Iris pigment epithelial cell (primary cell): Measurements from ENCODE around the gene CYSTM1.

ENCODE experiments used
- DNase-seq: peaks from one replicate; pipeline ENCODE4 v3.0.0-alpha.2; 2011; ENCODE audit warnings: low read depth

CYSTM1 gene

GRCh38 chr5:140258016-140258415 is 83.0 kb downstream of the CYSTM1 start:
- peak; percentile 21 for DNase-seq

DNA sequence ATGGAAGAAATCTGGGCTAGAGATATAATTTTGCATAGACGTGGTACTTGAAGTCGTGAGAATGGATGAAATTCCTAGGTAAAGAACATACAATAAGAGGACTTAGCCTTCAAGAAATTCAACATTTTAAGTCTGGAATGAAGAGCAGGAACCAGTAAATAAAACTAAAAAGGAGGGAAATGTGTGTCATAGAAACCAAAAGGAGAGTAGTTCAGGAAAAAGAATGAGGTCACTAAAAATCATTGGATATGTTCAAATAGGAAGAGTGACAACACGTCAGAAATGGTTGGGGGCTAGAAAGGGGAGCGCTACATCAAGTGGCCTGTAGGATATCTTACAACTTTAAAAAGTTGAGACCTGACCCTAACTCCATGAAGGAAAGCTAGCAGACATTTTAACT is 83.9 kb downstream of the CYSTM1 start:
- no peak for DNase-seq

- no peak for DNase-seq
Observed at GRCh38 chr5:140259500-140259899, 84.5 kb downstream of the CYSTM1 start.

GRCh38 chr5:140260089-140260656 is 85.2 kb downstream of the CYSTM1 start:
- DNase-seq = no peak

- peak; percentile 95 for DNase-seq
Observed at GRCh38 chr5:140261403-140262171, 86.6 kb downstream of the CYSTM1 start.

DNA sequence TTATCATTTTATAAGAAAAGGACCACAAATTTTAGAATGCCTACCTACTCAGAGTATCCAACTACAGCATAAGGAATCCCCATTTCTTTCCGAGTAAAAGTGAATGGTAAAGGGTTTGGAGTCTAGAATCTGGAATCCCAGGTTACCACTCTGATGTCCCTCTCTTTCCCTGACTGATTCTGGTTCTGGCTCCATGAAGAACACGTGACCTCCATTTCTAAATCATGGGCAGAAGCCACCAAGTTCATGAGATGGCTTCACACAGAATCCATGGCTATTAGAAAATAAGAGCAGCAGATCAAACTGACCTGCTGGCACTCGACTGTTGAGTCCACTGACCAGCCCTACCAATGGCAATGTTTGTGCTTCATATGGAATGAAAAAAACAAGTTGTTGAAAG is 87.2 kb downstream of the CYSTM1 start:
- DNase-seq = no peak

DNA sequence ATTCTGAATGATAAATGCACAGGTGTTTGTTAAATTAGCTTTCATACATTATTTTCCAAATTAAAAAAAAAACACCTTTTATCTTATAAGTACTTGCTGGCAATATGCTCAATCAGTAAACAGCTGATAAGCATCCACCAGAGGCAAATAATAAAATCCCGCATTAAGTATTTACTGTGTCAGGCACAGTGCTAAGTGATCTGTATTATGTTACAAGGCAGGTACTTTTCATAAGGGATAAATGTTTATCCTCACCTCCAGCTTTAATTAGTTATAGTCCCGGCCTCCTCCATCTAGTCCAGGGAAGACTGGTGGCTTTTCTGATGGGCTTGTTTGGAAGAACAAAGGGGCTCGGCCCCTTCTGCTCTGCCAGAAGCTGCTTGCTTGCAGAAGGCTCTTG is 87.9 kb downstream of the CYSTM1 start:
- DNase-seq = no peak

GRCh38 chr5:140265845-140266244 is 90.9 kb downstream of the CYSTM1 start:
- DNase-seq = no peak

DNA sequence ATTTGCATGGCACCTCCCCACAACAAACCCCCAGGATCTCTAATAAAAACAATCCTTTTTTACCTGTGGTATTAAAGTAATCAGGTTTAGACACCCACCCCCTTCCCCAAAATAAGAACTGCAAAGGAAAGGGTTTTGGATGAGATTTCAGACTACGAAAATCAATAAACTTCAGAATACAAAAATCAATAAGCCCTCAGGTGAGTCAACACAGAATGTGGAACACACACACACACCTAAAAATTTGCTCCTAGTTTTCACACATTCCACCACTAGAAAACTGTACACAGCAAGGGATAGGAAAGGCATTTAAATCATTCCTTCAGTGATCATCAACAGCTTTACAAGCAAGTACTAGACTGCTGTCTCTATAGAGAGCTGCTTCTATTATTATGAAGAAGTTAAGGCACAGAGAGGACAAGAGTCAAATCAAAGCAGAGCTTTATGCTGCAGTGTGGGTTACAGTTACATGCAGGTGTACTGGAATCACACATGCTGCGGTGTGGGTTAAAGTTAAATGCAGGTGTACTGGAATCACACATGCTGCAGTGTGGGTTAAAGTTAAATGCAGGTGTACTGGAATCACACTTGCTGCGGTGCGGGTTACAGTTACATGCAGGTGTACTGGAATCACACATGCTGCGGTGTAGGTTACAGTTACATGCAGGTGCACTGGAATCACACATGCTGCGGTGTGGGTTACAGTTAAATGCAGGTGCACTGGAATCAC is 91.6 kb downstream of the CYSTM1 start:
- no peak for DNase-seq

- no peak for DNase-seq
Observed at GRCh38 chr5:140267201-140267540, 92.2 kb downstream of the CYSTM1 start.

- peak; percentile 23 for DNase-seq
Observed at GRCh38 chr5:140267559-140268018, 92.6 kb downstream of the CYSTM1 start.

DNA sequence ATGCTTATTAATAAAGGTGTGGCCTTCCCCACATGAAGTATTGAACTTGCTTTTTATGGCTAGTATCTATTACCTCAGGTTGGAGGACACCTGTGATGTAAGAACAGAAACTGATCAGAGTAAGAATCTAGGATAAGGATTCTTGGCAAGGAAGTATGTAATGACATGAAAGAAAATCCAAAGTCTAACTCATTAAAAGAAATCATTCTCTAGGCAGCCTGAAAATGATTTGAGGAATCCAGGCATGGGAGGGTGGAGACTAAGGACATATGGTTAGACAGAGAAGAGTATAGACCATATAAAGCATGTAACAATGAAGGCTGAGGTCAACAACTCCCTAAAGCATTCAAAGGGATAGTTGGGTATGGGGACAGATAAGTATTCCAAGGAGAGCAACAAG is 95.0 kb downstream of the CYSTM1 start:
- DNase-seq = no peak

DNA sequence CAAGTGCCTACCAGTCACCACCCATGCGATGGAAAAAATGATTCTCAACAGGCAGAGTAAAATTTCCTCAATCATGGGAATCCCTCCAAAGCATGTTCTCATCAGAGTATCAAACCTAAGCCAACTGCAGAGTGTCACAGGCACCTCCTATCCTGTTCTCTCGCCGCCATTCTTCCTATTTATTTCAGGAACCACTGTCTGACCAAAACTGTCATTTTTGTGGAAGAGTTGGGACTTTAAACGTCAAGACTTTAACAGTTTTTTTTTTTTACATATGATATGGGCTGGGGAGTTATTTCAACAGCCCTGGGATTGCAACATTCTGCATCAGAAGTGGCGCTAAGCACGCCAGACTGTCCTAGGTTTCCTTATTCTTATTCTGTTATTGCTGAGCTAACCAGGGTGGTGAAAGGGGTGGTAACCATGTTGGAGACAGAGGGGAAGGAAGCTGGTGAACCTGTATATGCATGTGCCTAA is 98.5 kb downstream of the CYSTM1 start:
- DNase-seq = peak; percentile 74

DNA sequence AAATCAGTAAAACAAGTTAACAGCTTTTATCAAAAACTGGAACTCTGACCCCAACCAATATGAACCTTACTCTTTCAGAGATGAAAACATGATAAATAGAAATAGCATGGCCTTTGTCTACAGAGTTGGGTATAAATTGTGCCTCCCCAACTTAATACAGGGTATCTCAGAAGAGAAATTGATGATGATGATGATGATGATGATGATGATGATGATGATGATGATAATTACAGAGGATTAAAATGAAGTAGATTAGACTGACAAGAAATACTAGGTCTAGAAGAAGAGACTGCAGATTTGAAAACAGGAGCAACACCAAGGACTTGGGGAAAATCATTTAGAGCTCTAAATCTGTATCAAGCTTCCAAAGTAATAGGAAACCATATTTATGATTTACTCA is 100.8 kb downstream of the CYSTM1 start:
- no peak for DNase-seq

DNA sequence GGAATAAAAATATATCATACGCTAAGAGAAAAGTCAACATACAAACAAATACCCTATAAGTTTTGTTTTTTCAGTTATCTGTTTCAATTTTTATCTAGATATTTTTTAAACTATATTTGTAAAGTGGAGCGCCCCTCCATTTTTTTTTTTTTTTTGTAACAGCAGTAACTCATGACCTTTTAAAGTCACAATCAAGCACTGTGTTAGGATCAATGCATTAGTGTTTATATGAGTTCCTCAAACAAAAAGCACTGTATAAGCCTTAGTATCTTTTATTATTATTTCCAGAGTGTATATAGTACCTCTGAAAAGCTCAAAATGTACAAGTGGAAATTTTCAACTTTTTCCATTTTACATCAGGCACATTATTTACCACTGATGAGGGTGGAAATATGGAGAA is 107.3 kb downstream of the CYSTM1 start:
- DNase-seq = no peak

DNA sequence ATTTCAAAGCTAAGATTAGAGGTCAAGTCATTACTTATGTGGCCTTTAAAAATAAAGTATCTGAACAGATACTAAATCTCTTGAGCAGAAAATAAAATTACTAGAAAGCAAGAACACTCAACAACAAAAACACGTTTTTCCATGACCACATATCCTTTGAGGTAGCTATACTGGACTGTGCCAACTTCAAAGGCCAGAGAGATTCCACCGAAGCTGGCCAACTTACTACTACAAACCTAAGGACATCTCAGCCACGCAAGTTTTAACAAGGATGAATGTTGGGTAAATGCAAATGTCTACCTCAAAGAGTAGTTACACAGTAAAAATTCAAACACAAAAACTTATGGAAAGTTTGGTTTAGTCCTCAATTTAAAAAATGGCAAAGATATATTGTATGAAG is 109.0 kb downstream of the CYSTM1 start:
- no peak for DNase-seq

- no peak for DNase-seq
Observed at GRCh38 chr5:140286424-140286823, 111.4 kb downstream of the CYSTM1 start.

DNA sequence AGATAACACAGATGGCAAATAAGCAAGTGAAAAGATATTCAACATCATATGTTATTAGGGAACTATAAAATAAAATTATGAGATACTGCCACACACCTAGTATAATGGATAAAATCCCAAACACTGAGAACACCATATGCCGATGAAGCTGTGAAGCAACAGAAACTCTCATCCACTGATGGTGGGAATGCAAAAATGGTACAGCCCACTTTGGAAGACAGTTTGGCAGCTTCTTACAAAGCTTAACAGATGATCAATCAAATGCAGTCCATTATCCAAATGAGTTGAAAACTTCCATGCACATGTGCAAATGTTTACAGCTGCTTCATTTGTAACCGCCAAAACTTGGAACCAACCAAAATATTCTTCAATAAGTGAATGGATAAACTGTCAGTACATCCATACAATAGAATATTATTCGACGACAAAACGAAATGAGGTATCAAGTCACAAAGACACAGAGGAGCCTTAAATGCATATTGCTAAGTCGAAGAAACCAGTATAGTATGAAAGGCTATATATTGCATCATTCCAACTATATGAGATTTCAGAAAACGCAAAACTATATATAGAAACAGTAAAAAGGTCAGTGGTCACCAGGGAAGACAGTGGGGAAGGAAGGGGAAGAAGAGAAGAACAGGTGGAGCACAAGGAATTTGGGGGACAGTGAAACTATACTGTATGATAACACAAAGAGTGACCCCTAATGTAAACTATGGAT is 113.0 kb downstream of the CYSTM1 start:
- DNase-seq = no peak

DNA sequence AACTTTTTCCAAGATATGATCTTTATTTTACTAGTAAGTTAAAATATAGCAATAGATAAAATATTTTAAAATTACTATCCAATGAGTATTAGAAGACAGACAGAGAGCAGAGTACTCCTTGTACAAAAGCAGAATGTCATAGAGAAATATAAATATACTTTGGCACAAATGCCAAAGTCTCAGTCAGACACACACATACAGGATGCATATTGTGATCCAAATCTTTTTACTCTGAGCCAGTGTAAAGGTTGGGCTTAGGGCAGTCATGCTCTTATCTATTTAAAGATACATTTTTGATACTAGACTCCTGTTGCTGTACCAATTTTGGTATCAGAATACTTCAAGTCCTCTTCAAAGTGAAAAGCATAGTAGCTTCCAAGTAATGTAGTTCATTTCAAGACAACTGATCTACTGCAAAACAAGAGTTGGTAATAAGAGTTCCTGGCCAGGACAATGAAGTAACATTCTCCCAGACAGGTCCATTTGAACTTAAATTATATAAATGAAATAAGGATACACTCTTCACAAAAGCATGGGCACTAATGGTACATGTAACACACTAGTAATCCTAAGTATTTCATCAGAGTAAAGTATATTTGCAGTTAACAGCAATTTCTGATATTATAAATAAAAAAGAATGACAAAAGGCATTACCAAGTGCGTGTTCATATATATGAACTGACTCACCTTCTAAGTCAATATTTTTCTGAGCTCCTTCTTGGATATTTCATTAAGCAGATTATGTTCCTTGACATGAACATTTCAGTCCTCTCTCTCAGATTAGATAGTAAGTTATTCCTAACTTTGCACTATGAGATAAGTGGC is 117.4 kb downstream of the CYSTM1 start:
- DNase-seq = peak; percentile 69
